OCI-LY1 (cell line): ENCODE data around the gene ENG.

Source experiments
- CTCF ChIP-seq: fragments of 200-600 bp; sonication (generic), shearing (Covaris generic); IDR thresholded peaks from 2 replicates; pipeline ENCODE4 v1.5.1; 2017; ENCODE audit warnings: mild to moderate bottlenecking, antibody characterized with exemption, low read length, moderate library complexity, mixed read lengths
- EZH2 ChIP-seq: fragments of 200-600 bp; sonication (generic), shearing (Covaris generic); IDR thresholded peaks from 2 replicates; pipeline ENCODE4 v1.8.0; 2017; ENCODE audit warnings: borderline replicate concordance, mixed run types, mild to moderate bottlenecking, antibody characterized with exemption, low read length, moderate library complexity, mixed read lengths

GRCh38 chr9:127856094-127856728 lies 1.8 kb upstream of the ENG start:
- no peak for TF ChIP-seq CTCF
- TF ChIP-seq EZH2 = no peak
